Small intestine (tissue), 7 donors: ENCODE results near the gene GALR2. TPM values are rescaled to one million over a fixed set of nuclear protein-coding genes. Genes with fewer than 3 reads are reported as not detected.
"Not testable (repeated sequence)": the region's sequence is repeated elsewhere in the genome, so short reads cannot be mapped to it uniquely, and the experiment has no call there.

Experiments
- DNase-seq, 2 donors: peaks; one replicate each; pipeline versions ENCODE4 v3.0.0 to v3.0.0-alpha.2; 2013
- FAIRE-seq: peaks from 2 replicates; lab custom pipeline; 2012; peaks lifted over from hg19 to GRCh38; lab: Jason Lieb, UNC
- H3K27ac ChIP-seq, 3 donors: one replicate each; pipeline ENCODE4 v1.5.1; 2013; ENCODE audit warnings: low read length in 2 of 3, mild to moderate bottlenecking in 2 of 3, control low read depth in 1 of 3, inconsistent platforms in 1 of 3, low read depth in 1 of 3, moderate library complexity in 1 of 3
- H3K27me3 ChIP-seq, 3 donors: one replicate each; pipeline ENCODE4 v1.6.1; 2013; ENCODE audit warnings: low read length in 3 of 3, inconsistent platforms in 1 of 3; ENCODE audit not compliant: control insufficient read depth in 3 of 3, insufficient read depth in 3 of 3
- H3K36me3 ChIP-seq, 3 donors: one replicate each; pipeline ENCODE4 v1.6.1; 2013; ENCODE audit warnings: low read length in 3 of 3, inconsistent platforms in 1 of 3, low read depth in 1 of 3, mild to moderate bottlenecking in 1 of 3, moderate library complexity in 1 of 3; ENCODE audit not compliant: control insufficient read depth in 3 of 3, insufficient read depth in 2 of 3
- H3K4me1 ChIP-seq, 3 donors: one replicate each; pipeline ENCODE4 v1.6.1; 2013; ENCODE audit warnings: low read length in 2 of 3, inconsistent platforms in 1 of 3, low read depth in 1 of 3, mild to moderate bottlenecking in 1 of 3, moderate library complexity in 1 of 3; ENCODE audit not compliant: control insufficient read depth in 3 of 3, insufficient read depth in 2 of 3
- H3K4me3 ChIP-seq, 3 donors: one replicate each; pipeline ENCODE4 v1.5.1; 2013; ENCODE audit warnings: low read length in 3 of 3, control low read depth in 1 of 3, inconsistent platforms in 1 of 3, low read depth in 1 of 3, mild to moderate bottlenecking in 1 of 3, moderate library complexity in 1 of 3
- H3K9me3 ChIP-seq, 2 donors: one replicate each; pipeline ENCODE4 v1.6.1; 2013; ENCODE audit warnings: low read depth in 1 of 2, low read length in 1 of 2; ENCODE audit not compliant: control insufficient read depth in 2 of 2, insufficient read depth in 1 of 2
- WGBS, 3 donors: extraction: QIAGEN DNeasy Blood & Tissue Kit; methylation state at CpG; one replicate each; pipeline ENCODE4 v1.1.7; 2013; 5-methylcytosine and 5-hydroxymethylcytosine counted together
- polyA plus RNA-seq, 4 donors: library from polyadenylated mRNA; stranded (reverse) in 3 of 4; unstranded in 1 of 4; fragments of 200-250 nt in 3 of 4; fragments of 120-200 nt in 1 of 4; gene quantifications; one replicate each; pipeline versions ENCODE4 v1.2.1 to v1.2.3, GENCODE V29; 2013
- donor health status: healthy with polysubstance abuse.
- donor health status: control.
- donor health status: control.
- donor health status: Bipolar disorder and iron deficiency.
- donor health status: healthy.

GALR2 gene
- polyA plus RNA-seq, 4 donors: 0.25 to 0.54 TPM; not detected in 2

GRCh38 chr17:76034428-76035350, 39.9 kb upstream of the GALR2 start:
- FAIRE-seq: no peak
- 83 to 94% (median 92%) methylated on average over 13 of the region's 13 CpGs for WGBS, 3 donors
- Histone ChIP-seq H3K9me3 (peaks cover 0 to 5% of the 10 kb centered on the region in 2 donors), H3K27ac (no peak overlapping the region), H3K4me3 (no peak overlapping the region), H3K4me1 (peaks cover 0 to 32% (median 0%) of the 10 kb centered on the region in 3 donors), H3K27me3 (no peaks in the 10 kb centered on the region), H3K36me3 (peaks cover 4 to 31% (median 11%) of the 10 kb centered on the region in 3 donors)
- no peak for DNase-seq

GRCh38 chr17:76036497-76037261, 37.9 kb upstream of the GALR2 start:
- H3K36me3 ChIP-seq: peaks cover 14 to 49% (median 28%) of the 10 kb centered on the region in 3 donors
- 59 to 73% (median 73%) methylated on average over 22 of the region's 22 CpGs for WGBS, 3 donors

GRCh38 chr17:76038050-76038449, 36.5 kb upstream of the GALR2 start:
- 63 to 74% (median 68%) methylated on average over 3 of the region's 3 CpGs for WGBS, 3 donors
- Histone ChIP-seq H3K4me3 (no peak overlapping the region), H3K9me3 (peaks cover 0 to 1% of the 10 kb centered on the region in 2 donors), H3K27me3 (no peaks in the 10 kb centered on the region), H3K27ac (no peak overlapping the region), H3K36me3 (peaks cover 21 to 62% (median 36%) of the 10 kb centered on the region in 3 donors), H3K4me1 (peaks cover 0 to 10% (median 0%) of the 10 kb centered on the region in 3 donors)
- no peak for DNase-seq
- FAIRE-seq: no peak

More at GRCh38 chr17:76036497-76037261, 37.9 kb upstream of the GALR2 start:
- no peak for FAIRE-seq
- Histone ChIP-seq H3K4me1 (peaks cover 0 to 23% (median 0%) of the 10 kb centered on the region in 3 donors), H3K27ac (no peak overlapping the region), H3K27me3 (no peaks in the 10 kb centered on the region), H3K9me3 (peaks cover 0 to 5% of the 10 kb centered on the region in 2 donors), H3K4me3 (no peak overlapping the region)
- DNase-seq: peak in 1 of 2 donors; percentile 27

GRCh38 chr17:76039121-76039520, 35.5 kb upstream of the GALR2 start:
- DNase-seq: no peak
- no peak overlapping the region for H3K27ac ChIP-seq
- no peak overlapping the region for H3K4me3 ChIP-seq
- H3K36me3 ChIP-seq: peaks cover 26 to 73% (median 41%) of the 10 kb centered on the region in 3 donors
- FAIRE-seq: no peak
- WGBS, 3 donors: 79 to 85% (median 84%) methylated on average over 6 of the region's 6 CpGs
- no peaks in the 10 kb centered on the region for H3K9me3 ChIP-seq
- H3K27me3 ChIP-seq: no peaks in the 10 kb centered on the region
- peaks cover 0 to 9% (median 0%) of the 10 kb centered on the region in 3 donors for H3K4me1 ChIP-seq

- no peaks in the 10 kb centered on the region for H3K27me3 ChIP-seq
- no peaks in the 10 kb centered on the region for H3K9me3 ChIP-seq
- FAIRE-seq: no peak
- H3K36me3 ChIP-seq: peaks cover 33 to 84% (median 42%) of the 10 kb centered on the region in 3 donors
- DNase-seq: no peak
- peaks cover 0 to 9% (median 0%) of the 10 kb centered on the region in 3 donors for H3K4me1 ChIP-seq
- H3K4me3 ChIP-seq: no peak overlapping the region
- 80 to 83% (median 83%) methylated on average over 6 of the region's 6 CpGs for WGBS, 3 donors
- no peak overlapping the region for H3K27ac ChIP-seq
Observed at GRCh38 chr17:76040376-76040775, 34.2 kb upstream of the GALR2 start.

GRCh38 chr17:76042868-76043267, 31.7 kb upstream of the GALR2 start:
- not testable (repeated sequence) for H3K4me1 ChIP-seq, H3K27me3 ChIP-seq, H3K9me3 ChIP-seq, H3K27ac ChIP-seq, H3K4me3 ChIP-seq, DNase-seq, FAIRE-seq
- 94 to 98% (median 97%) methylated on average over 3 of the region's 3 CpGs for WGBS, 3 donors
- peaks cover 44 to 94% (median 46%) of the 10 kb centered on the region in 3 donors for H3K36me3 ChIP-seq

GRCh38 chr17:76044475-76045007, 30.0 kb upstream of the GALR2 start:
- 87 to 88% (median 87%) methylated on average over 11 of the region's 11 CpGs for whole genome bisulfite sequencing, 3 donors
- not testable (repeated sequence) for DNase-seq, H3K4me1 ChIP-seq, H3K9me3 ChIP-seq, FAIRE-seq, H3K27me3 ChIP-seq, H3K27ac ChIP-seq, H3K4me3 ChIP-seq
- peaks cover 42 to 92% (median 50%) of the 10 kb centered on the region in 3 donors for H3K36me3 ChIP-seq

- Histone ChIP-seq H3K4me1 (peaks cover 0 to 15% (median 0%) of the 10 kb centered on the region in 3 donors), H3K9me3 (no peaks in the 10 kb centered on the region), H3K27ac (no peak overlapping the region), H3K27me3 (no peaks in the 10 kb centered on the region), H3K36me3 (peaks cover 34 to 90% (median 48%) of the 10 kb centered on the region in 3 donors), H3K4me3 (no peak overlapping the region)
- DNase-seq (no peak), FAIRE-seq (no peak)
- WGBS, 3 donors: 87 to 92% (median 90%) methylated on average over 8 of the region's 8 CpGs
Observed at GRCh38 chr17:76046064-76046463, 28.5 kb upstream of the GALR2 start.
